IPS-NIHi11 (cell line): Measurements from ENCODE around the gene PARD6G.
A peak's percentile ranks its signal among the peaks of the same experiment; 100 is the strongest.
"Not testable (repeated sequence)": the region's sequence is repeated elsewhere in the genome, so short reads cannot be mapped to it uniquely, and the experiment has no call there.

Experiments
- DNase-seq: peaks from one replicate; pipeline ENCODE4 v3.0.0; 2012; ENCODE audit warnings: mixed read lengths, low spot score

The PARD6G gene

GRCh38 chr18:80247393-80247841 is at the start of gene PARD6G:
PARD6G (minus strand) TSS chr18:80247514; CDS start chr18:80247348, 166 bp downstream.
- DNase-seq = peak; percentile 96

- DNase-seq = not testable (repeated sequence)
Measured at GRCh38 chr18:80262241-80263033, 15.1 kb upstream of the PARD6G start.

GRCh38 chr18:80259610-80260009 is 12.3 kb upstream of the PARD6G start:
- DNase-seq = no peak

GRCh38 chr18:80258640-80259039 is 11.3 kb upstream of the PARD6G start:
- DNase-seq = no peak

- DNase-seq = not testable (repeated sequence)
Measured at GRCh38 chr18:80257579-80258543, 10.5 kb upstream of the PARD6G start.

- DNase-seq = no peak
Measured at GRCh38 chr18:80254971-80255500, 7.7 kb upstream of the PARD6G start.

- no peak for DNase-seq
Measured at GRCh38 chr18:80253871-80254492, 6.7 kb upstream of the PARD6G start.

- DNase-seq = no peak
Measured at GRCh38 chr18:80253236-80253635, 5.9 kb upstream of the PARD6G start.

- no peak for DNase-seq
Measured at GRCh38 chr18:80252136-80252535, 4.8 kb upstream of the PARD6G start.

GRCh38 chr18:80251700-80252099 is 4.4 kb upstream of the PARD6G start:
- no peak for DNase-seq

GRCh38 chr18:80250740-80251364 is 3.5 kb upstream of the PARD6G start:
- DNase-seq = no peak

GRCh38 chr18:80249217-80250093 is 2.1 kb upstream of the PARD6G start:
- no peak for DNase-seq

GRCh38 chr18:80246445-80247392 is 595 bp downstream of the PARD6G start:
- DNase-seq = peak; percentile 89

- DNase-seq = no peak
Measured at GRCh38 chr18:80245781-80246444, 1.4 kb downstream of the PARD6G start.

GRCh38 chr18:80244956-80245730 is 2.2 kb downstream of the PARD6G start:
- no peak for DNase-seq

- no peak for DNase-seq
Measured at GRCh38 chr18:80244167-80244566, 3.1 kb downstream of the PARD6G start.

- DNase-seq = no peak
Measured at GRCh38 chr18:80243204-80243603, 4.1 kb downstream of the PARD6G start.
